ENCODE measurements around the gene DAAM1. TPM values are rescaled to one million over a fixed set of nuclear protein-coding genes. Genes with fewer than 3 reads are reported as not detected.

The DAAM1 gene
- total RNA-seq, 1 donor from 2014 or later: 36.5 TPM

GRCh38 chr14:59356767-59357166 lies 168.3 kb downstream of the DAAM1 start:
- Histone ChIP-seq H3K36me3 (ENCODE audit: control insufficient read depth in 3 of 3, insufficient read depth in 3 of 3, low read length in 3 of 3) (peaks cover 0 to 20% (median 5%) of the 10 kb centered on the region in 3 donors), H3K4me3 (ENCODE audit: low read length in 3 of 3) (no peak overlapping the region), H3K4me1 (ENCODE audit: control insufficient read depth in 3 of 3, insufficient read depth in 3 of 3, low read length in 3 of 3) (peaks cover 23 to 48% (median 28%) of the 10 kb centered on the region in 3 donors), H3K27me3 (ENCODE audit: control insufficient read depth in 3 of 3, insufficient read depth in 3 of 3, low read length in 3 of 3) (no peaks in the 10 kb centered on the region), H3K9me3 (ENCODE audit: control insufficient read depth in 3 of 3, low read length in 3 of 3) (no peaks in the 10 kb centered on the region), H3K27ac (ENCODE audit: low read depth, low read length) (no peak overlapping the region), H3K9ac (ENCODE audit: low read depth in 1 of 3, low read length in 3 of 3) (no peak overlapping the region)

- H3K9me3 ChIP-seq (ENCODE audit: control insufficient read depth in 3 of 3, low read length in 3 of 3): no peaks in the 10 kb centered on the region
- H3K4me3 ChIP-seq (ENCODE audit: low read length in 3 of 3): no peak overlapping the region
- peaks cover 23 to 48% (median 28%) of the 10 kb centered on the region in 3 donors for H3K4me1 ChIP-seq (ENCODE audit: control insufficient read depth in 3 of 3, insufficient read depth in 3 of 3, low read length in 3 of 3)
- H3K27me3 ChIP-seq (ENCODE audit: control insufficient read depth in 3 of 3, insufficient read depth in 3 of 3, low read length in 3 of 3): no peaks in the 10 kb centered on the region
- peak overlapping the region; percentile 76 for H3K27ac ChIP-seq (ENCODE audit: low read depth, low read length)
- peaks cover 0 to 18% (median 5%) of the 10 kb centered on the region in 3 donors for H3K36me3 ChIP-seq (ENCODE audit: control insufficient read depth in 3 of 3, insufficient read depth in 3 of 3, low read length in 3 of 3)
- no peak overlapping the region for H3K9ac ChIP-seq (ENCODE audit: low read depth in 1 of 3, low read length in 3 of 3)
These were observed 169.6 kb downstream of the DAAM1 start for GRCh38 chr14:59358102-59358501.

- Histone ChIP-seq H3K27me3 (ENCODE audit: control insufficient read depth in 3 of 3, insufficient read depth in 3 of 3, low read length in 3 of 3) (no peaks in the 10 kb centered on the region), H3K4me3 (ENCODE audit: low read length in 3 of 3) (no peak overlapping the region), H3K36me3 (ENCODE audit: control insufficient read depth in 3 of 3, insufficient read depth in 3 of 3, low read length in 3 of 3) (peaks cover 0 to 13% (median 5%) of the 10 kb centered on the region in 3 donors), H3K27ac (ENCODE audit: low read depth, low read length) (peak overlapping the region; percentile 76), H3K9ac (ENCODE audit: low read depth in 1 of 3, low read length in 3 of 3) (no peak overlapping the region), H3K4me1 (ENCODE audit: control insufficient read depth in 3 of 3, insufficient read depth in 3 of 3, low read length in 3 of 3) (peaks cover 23 to 51% (median 30%) of the 10 kb centered on the region in 3 donors), H3K9me3 (ENCODE audit: control insufficient read depth in 3 of 3, low read length in 3 of 3) (no peaks in the 10 kb centered on the region)
These were observed 170.3 kb downstream of the DAAM1 start for GRCh38 chr14:59358784-59359183.

GRCh38 chr14:59359431-59360124 lies 171.1 kb downstream of the DAAM1 start:
- Histone ChIP-seq H3K27ac (ENCODE audit: low read depth, low read length) (peak overlapping the region; percentile 11), H3K9me3 (ENCODE audit: control insufficient read depth in 3 of 3, low read length in 3 of 3) (no peaks in the 10 kb centered on the region), H3K36me3 (ENCODE audit: control insufficient read depth in 3 of 3, insufficient read depth in 3 of 3, low read length in 3 of 3) (peaks cover 0 to 15% (median 5%) of the 10 kb centered on the region in 3 donors), H3K4me3 (ENCODE audit: low read length in 3 of 3) (no peak overlapping the region), H3K27me3 (ENCODE audit: control insufficient read depth in 3 of 3, insufficient read depth in 3 of 3, low read length in 3 of 3) (no peaks in the 10 kb centered on the region), H3K9ac (ENCODE audit: low read depth in 1 of 3, low read length in 3 of 3) (no peak overlapping the region), H3K4me1 (ENCODE audit: control insufficient read depth in 3 of 3, insufficient read depth in 3 of 3, low read length in 3 of 3) (peaks cover 21 to 48% (median 28%) of the 10 kb centered on the region in 3 donors)

GRCh38 chr14:59360233-59360632 lies 171.8 kb downstream of the DAAM1 start:
- Histone ChIP-seq H3K27ac (ENCODE audit: low read depth, low read length) (peak overlapping the region; percentile 11), H3K9me3 (ENCODE audit: control insufficient read depth in 3 of 3, low read length in 3 of 3) (no peaks in the 10 kb centered on the region), H3K36me3 (ENCODE audit: control insufficient read depth in 3 of 3, insufficient read depth in 3 of 3, low read length in 3 of 3) (peaks cover 2 to 17% (median 4%) of the 10 kb centered on the region in 3 donors), H3K27me3 (ENCODE audit: control insufficient read depth in 3 of 3, insufficient read depth in 3 of 3, low read length in 3 of 3) (no peaks in the 10 kb centered on the region), H3K4me3 (ENCODE audit: low read length in 3 of 3) (no peak overlapping the region), H3K9ac (ENCODE audit: low read depth in 1 of 3, low read length in 3 of 3) (peak overlapping the region in 1 of 3 donors; percentile 23), H3K4me1 (ENCODE audit: control insufficient read depth in 3 of 3, insufficient read depth in 3 of 3, low read length in 3 of 3) (peaks cover 20 to 42% (median 25%) of the 10 kb centered on the region in 3 donors)

GRCh38 chr14:59360923-59361794 lies 172.7 kb downstream of the DAAM1 start:
- Histone ChIP-seq H3K9me3 (ENCODE audit: control insufficient read depth in 3 of 3, low read length in 3 of 3) (no peaks in the 10 kb centered on the region), H3K4me1 (ENCODE audit: control insufficient read depth in 3 of 3, insufficient read depth in 3 of 3, low read length in 3 of 3) (peaks cover 20 to 41% (median 25%) of the 10 kb centered on the region in 3 donors), H3K9ac (ENCODE audit: low read depth in 1 of 3, low read length in 3 of 3) (no peak overlapping the region), H3K36me3 (ENCODE audit: control insufficient read depth in 3 of 3, insufficient read depth in 3 of 3, low read length in 3 of 3) (peaks cover 0 to 14% (median 4%) of the 10 kb centered on the region in 3 donors), H3K27ac (ENCODE audit: low read depth, low read length) (peak overlapping the region; percentile 64), H3K27me3 (ENCODE audit: control insufficient read depth in 3 of 3, insufficient read depth in 3 of 3, low read length in 3 of 3) (no peaks in the 10 kb centered on the region), H3K4me3 (ENCODE audit: low read length in 3 of 3) (peak overlapping the region in 1 of 3 donors; percentile 25)

GRCh38 chr14:59362513-59362912 lies 174.0 kb downstream of the DAAM1 start:
- Histone ChIP-seq H3K27ac (ENCODE audit: low read depth, low read length) (no peak overlapping the region), H3K36me3 (ENCODE audit: control insufficient read depth in 3 of 3, insufficient read depth in 3 of 3, low read length in 3 of 3) (peaks cover 0 to 6% (median 4%) of the 10 kb centered on the region in 3 donors), H3K9ac (ENCODE audit: low read depth in 1 of 3, low read length in 3 of 3) (no peak overlapping the region), H3K27me3 (ENCODE audit: control insufficient read depth in 3 of 3, insufficient read depth in 3 of 3, low read length in 3 of 3) (no peaks in the 10 kb centered on the region), H3K4me1 (ENCODE audit: control insufficient read depth in 3 of 3, insufficient read depth in 3 of 3, low read length in 3 of 3) (peaks cover 20 to 37% (median 25%) of the 10 kb centered on the region in 3 donors), H3K9me3 (ENCODE audit: control insufficient read depth in 3 of 3, low read length in 3 of 3) (no peaks in the 10 kb centered on the region), H3K4me3 (ENCODE audit: low read length in 3 of 3) (no peak overlapping the region)

- H3K27ac ChIP-seq (ENCODE audit: low read depth, low read length): peak overlapping the region; percentile 0
- peaks cover 14 to 26% (median 17%) of the 10 kb centered on the region in 3 donors for H3K4me1 ChIP-seq (ENCODE audit: control insufficient read depth in 3 of 3, insufficient read depth in 3 of 3, low read length in 3 of 3)
- no peaks in the 10 kb centered on the region for H3K9me3 ChIP-seq (ENCODE audit: control insufficient read depth in 3 of 3, low read length in 3 of 3)
- peaks cover 0 to 7% (median 6%) of the 10 kb centered on the region in 3 donors for H3K36me3 ChIP-seq (ENCODE audit: control insufficient read depth in 3 of 3, insufficient read depth in 3 of 3, low read length in 3 of 3)
- no peak overlapping the region for H3K4me3 ChIP-seq (ENCODE audit: low read length in 3 of 3)
- no peaks in the 10 kb centered on the region for H3K27me3 ChIP-seq (ENCODE audit: control insufficient read depth in 3 of 3, insufficient read depth in 3 of 3, low read length in 3 of 3)
- no peak overlapping the region for H3K9ac ChIP-seq (ENCODE audit: low read depth in 1 of 3, low read length in 3 of 3)
These were observed 175.2 kb downstream of the DAAM1 start for GRCh38 chr14:59363531-59364226.

GRCh38 chr14:59370158-59370742 lies 181.8 kb downstream of the DAAM1 start:
- H3K9ac ChIP-seq (ENCODE audit: low read depth in 1 of 3, low read length in 3 of 3): no peak overlapping the region
- no peak overlapping the region for H3K27ac ChIP-seq (ENCODE audit: low read depth, low read length)
- peaks cover 0 to 6% (median 5%) of the 10 kb centered on the region in 3 donors for H3K4me1 ChIP-seq (ENCODE audit: control insufficient read depth in 3 of 3, insufficient read depth in 3 of 3, low read length in 3 of 3)
- no peak overlapping the region for H3K4me3 ChIP-seq (ENCODE audit: low read length in 3 of 3)
- H3K9me3 ChIP-seq (ENCODE audit: control insufficient read depth in 3 of 3, low read length in 3 of 3): no peaks in the 10 kb centered on the region
- H3K27me3 ChIP-seq (ENCODE audit: control insufficient read depth in 3 of 3, insufficient read depth in 3 of 3, low read length in 3 of 3): no peaks in the 10 kb centered on the region
- H3K36me3 ChIP-seq (ENCODE audit: control insufficient read depth in 3 of 3, insufficient read depth in 3 of 3, low read length in 3 of 3): peaks cover 0 to 3% (median 0%) of the 10 kb centered on the region in 3 donors
